Right renal pelvis (tissue), 4 donors: Measurements from ENCODE around the gene TUBB. TPM values are rescaled to one million over a fixed set of nuclear protein-coding genes. Genes with fewer than 3 reads are reported as not detected.

Experiments used
- polyA plus RNA-seq, 4 donors: library from polyadenylated mRNA; unstranded; fragments of 120-200 nt; gene quantifications; one replicate each; pipeline ENCODE4 v1.2.1, GENCODE V29; 2013; ENCODE audit not compliant: insufficient read length in 4 of 4

TUBB gene
- polyA plus RNA-seq, 4 donors = 1,131 to 1,274 (median 1,215) TPM

Other genes starting within 250 kb of the TUBB start
- 100 to 1,000 TPM; 121 to 129 (median 122) TPM for gene HLA-E, start 230.8 kb upstream of the TUBB start, polyA plus RNA-seq
- 100 to 1,000 TPM in 1 of 4 donors, 10 to 100 TPM in 3; 79.2 to 108 (median 85.3) TPM for gene GNL1, start 163.9 kb upstream of the TUBB start, polyA plus RNA-seq
- 10 to 100 TPM; 29.4 to 31.1 (median 29.9) TPM for gene PRR3, start 163.1 kb upstream of the TUBB start, polyA plus RNA-seq
- gene ABCF1, start 148.9 kb upstream of the TUBB start, polyA plus RNA-seq = 10 to 100 TPM; 63.3 to 65.8 (median 64.9) TPM
- 10 to 100 TPM; 50.5 to 67.6 (median 58.4) TPM for gene PPP1R10, start 103.1 kb upstream of the TUBB start, polyA plus RNA-seq
- 10 to 100 TPM; 60.6 to 69.1 (median 62.1) TPM for gene MRPS18B, start 102.5 kb upstream of the TUBB start, polyA plus RNA-seq
- gene ATAT1, start 93.5 kb upstream of the TUBB start, polyA plus RNA-seq = 10 to 100 TPM; 34.9 to 42.2 (median 37.1) TPM
- gene C6orf136, start 73.2 kb upstream of the TUBB start, polyA plus RNA-seq = 10 to 100 TPM; 18.0 to 27.5 (median 23.4) TPM
- 10 to 100 TPM; 35.9 to 44.1 (median 40.8) TPM for gene DHX16, start 47.3 kb upstream of the TUBB start, polyA plus RNA-seq
- gene PPP1R18, start 33.7 kb upstream of the TUBB start, polyA plus RNA-seq = 10 to 100 TPM; 39.5 to 41.7 (median 41.3) TPM
- gene NRM, start 29.4 kb upstream of the TUBB start, polyA plus RNA-seq = 10 to 100 TPM; 37.6 to 39.7 (median 38.2) TPM
- 10 to 100 TPM; 39.8 to 46.4 (median 41.5) TPM for gene MDC1, start 3.1 kb upstream of the TUBB start, polyA plus RNA-seq
- 100 to 1,000 TPM; 135 to 145 (median 143) TPM for gene FLOT1, start 22.3 kb downstream of the TUBB start, polyA plus RNA-seq
- gene IER3, start 24.2 kb downstream of the TUBB start, polyA plus RNA-seq = 10 to 100 TPM; 19.5 to 27.0 (median 25.1) TPM
- gene DDR1, start 164.2 kb downstream of the TUBB start, polyA plus RNA-seq = 100 to 1,000 TPM; 164 to 211 (median 178) TPM
- 10 to 100 TPM; 41.7 to 47.1 (median 44.8) TPM for gene GTF2H4, start 187.9 kb downstream of the TUBB start, polyA plus RNA-seq
- gene VARS2, start 193.9 kb downstream of the TUBB start, polyA plus RNA-seq = 10 to 100 TPM; 30.5 to 47.1 (median 35.5) TPM
- gene SFTA2, start 211.8 kb downstream of the TUBB start, polyA plus RNA-seq = 1 to 10 TPM; 1.0 to 1.8 (median 1.5) TPM
- under 1 TPM in 2 of 4 donors, not detected in 2; 0.05 to 0.06 TPM for gene MUCL3, start 220.6 kb downstream of the TUBB start, polyA plus RNA-seq